ENCODE measurements around the gene TUBG2.
"Not testable (repeated sequence)": the region's sequence is repeated elsewhere in the genome, so short reads cannot be mapped to it uniquely, and the experiment has no call there.

TUBG2 gene

DNA sequence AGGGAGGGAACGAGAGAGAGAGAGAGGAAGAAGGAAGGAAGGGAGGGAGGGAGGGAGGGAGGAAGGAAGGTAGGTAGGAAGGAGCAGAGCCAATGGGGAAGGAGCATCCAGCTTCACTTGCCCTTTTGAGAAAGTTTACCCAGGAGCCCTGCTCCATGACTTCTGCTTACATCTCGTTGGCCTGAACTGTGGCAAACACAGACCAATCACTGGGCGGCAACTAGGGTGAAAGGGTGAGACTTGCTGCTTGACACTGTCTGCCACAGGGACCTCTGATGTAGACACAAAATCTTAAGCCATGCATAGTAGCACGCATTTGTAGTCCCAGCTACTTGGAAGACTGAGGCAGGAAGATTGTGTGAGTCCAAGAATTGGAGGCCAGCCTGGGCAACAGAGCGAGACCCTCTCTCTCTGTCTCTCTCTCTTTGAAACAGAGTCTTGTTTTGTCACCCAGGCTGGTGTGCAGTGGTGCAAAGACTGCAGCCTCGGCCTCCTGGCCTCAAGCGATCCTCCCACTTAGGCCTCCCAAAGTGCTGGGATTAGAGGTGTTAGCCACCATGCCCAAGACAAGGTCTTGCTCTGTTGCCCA, 19.5 kb upstream of the TUBG2 start:
- Mint-ChIP-seq H3K4me3 (no peak overlapping the region), H3K27ac (no peak overlapping the region), H3K36me3 (no peaks in the 10 kb centered on the region), H3K9me3 (ENCODE audit: low read depth) (no peaks in the 10 kb centered on the region), H3K27me3 (no peaks in the 10 kb centered on the region), H3K4me1 (ENCODE audit: low read depth) (no peaks in the 10 kb centered on the region)

DNA sequence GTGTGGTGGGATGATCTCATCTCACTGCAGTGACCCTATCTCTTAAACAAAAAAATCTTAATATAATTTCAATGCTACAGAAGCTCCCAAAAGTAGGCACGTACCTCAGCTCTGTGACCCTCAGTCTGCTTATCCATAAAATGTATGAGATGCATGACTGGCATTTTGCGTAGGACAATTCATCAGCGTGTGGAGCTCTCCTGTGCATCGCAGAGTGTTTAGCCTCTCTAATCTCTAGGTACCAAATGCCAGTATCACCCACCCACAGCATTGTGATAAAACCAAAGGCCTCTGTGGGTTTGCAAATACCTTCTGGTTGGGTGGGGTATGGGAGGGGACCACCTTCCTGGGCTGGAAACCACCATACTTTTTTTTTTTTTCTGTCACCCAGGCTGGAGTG, 19.0 kb upstream of the TUBG2 start:
- H3K36me3 Mint-ChIP-seq, result no peaks in the 10 kb centered on the region

DNA sequence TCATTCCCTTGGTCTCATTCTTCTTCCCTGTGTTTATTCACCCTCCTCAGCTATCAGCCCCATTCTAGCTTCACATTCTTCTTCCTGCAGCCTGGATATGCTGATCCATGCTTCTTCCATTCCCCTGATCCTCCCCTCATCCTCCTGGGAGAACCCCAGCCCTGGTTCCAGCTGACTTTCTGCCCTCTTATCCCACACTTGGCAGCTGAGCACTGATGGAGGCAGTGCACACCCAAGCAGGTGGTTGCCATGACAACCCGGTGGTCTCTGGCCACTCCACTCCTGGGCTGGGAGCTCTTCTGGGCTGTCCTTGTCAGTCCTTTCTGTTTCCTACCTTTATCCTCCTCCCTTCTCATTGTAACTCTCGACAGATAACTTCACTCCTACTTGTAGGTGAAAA, 16.7 kb upstream of the TUBG2 start:
- Mint-ChIP-seq H3K36me3 (no peaks in the 10 kb centered on the region), H3K9me3 (ENCODE audit: low read depth) (no peaks in the 10 kb centered on the region), H3K4me3 (no peak overlapping the region), H3K4me1 (ENCODE audit: low read depth) (no peaks in the 10 kb centered on the region), H3K27ac (no peak overlapping the region), H3K27me3 (no peaks in the 10 kb centered on the region)

More for the DNA sequence above, 19.0 kb upstream of the TUBG2 start:
- no peaks in the 10 kb centered on the region for H3K4me1 Mint-ChIP-seq (ENCODE audit: low read depth)
- no peak overlapping the region for H3K27ac Mint-ChIP-seq
- H3K27me3 Mint-ChIP-seq, result no peaks in the 10 kb centered on the region
- no peaks in the 10 kb centered on the region for H3K9me3 Mint-ChIP-seq (ENCODE audit: low read depth)
- no peak overlapping the region for H3K4me3 Mint-ChIP-seq

DNA sequence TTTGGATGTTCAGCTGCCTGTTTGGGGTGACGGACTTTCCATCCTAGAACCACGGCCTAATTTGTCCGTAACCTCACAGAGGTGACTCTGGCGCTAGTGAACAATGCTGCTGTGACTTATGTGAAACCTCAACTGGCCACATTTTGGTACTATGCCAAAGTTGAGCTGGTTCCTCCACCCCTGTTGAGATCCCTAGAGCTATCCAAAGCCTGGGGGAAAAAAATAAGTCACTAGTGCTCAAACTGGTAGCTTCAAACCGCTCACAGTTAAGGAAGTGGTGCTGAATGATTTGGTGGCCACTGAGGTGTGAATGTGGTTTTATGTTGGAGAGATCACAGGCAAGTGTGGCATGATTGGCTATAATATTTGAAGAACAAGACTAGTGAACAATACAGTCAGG, 11.3 kb upstream of the TUBG2 start:
- Mint-ChIP-seq H3K27ac (no peak overlapping the region), H3K27me3 (peaks cover 2% of the 10 kb centered on the region), H3K9me3 (ENCODE audit: low read depth) (no peaks in the 10 kb centered on the region), H3K4me1 (ENCODE audit: low read depth) (no peaks in the 10 kb centered on the region), H3K36me3 (no peaks in the 10 kb centered on the region), H3K4me3 (no peak overlapping the region)

DNA sequence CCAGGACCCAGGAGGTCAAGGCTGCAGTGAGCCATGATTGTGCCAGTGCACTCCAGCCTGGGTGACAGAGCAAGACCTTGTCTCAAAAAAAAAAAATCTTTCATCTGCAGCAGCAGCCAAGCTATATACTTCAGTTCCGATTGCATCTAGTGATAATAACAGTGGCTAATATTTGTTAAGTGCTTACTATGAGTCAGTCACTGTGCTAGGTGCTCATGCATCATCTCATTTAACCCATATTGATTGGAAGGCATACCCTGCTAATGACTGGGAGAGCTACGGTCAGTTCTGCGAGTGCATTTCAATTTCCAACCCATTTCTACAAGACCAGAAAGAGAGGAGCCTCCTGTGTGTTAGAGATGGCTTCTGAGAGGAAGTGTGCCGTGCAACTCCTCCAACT, 7.7 kb upstream of the TUBG2 start:
- peaks cover 3% of the 10 kb centered on the region for H3K27me3 Mint-ChIP-seq
- no peaks in the 10 kb centered on the region for H3K4me1 Mint-ChIP-seq (ENCODE audit: low read depth)
- no peaks in the 10 kb centered on the region for H3K36me3 Mint-ChIP-seq
- no peaks in the 10 kb centered on the region for H3K9me3 Mint-ChIP-seq (ENCODE audit: low read depth)
- H3K4me3 Mint-ChIP-seq, result no peak overlapping the region
- no peak overlapping the region for H3K27ac Mint-ChIP-seq

DNA sequence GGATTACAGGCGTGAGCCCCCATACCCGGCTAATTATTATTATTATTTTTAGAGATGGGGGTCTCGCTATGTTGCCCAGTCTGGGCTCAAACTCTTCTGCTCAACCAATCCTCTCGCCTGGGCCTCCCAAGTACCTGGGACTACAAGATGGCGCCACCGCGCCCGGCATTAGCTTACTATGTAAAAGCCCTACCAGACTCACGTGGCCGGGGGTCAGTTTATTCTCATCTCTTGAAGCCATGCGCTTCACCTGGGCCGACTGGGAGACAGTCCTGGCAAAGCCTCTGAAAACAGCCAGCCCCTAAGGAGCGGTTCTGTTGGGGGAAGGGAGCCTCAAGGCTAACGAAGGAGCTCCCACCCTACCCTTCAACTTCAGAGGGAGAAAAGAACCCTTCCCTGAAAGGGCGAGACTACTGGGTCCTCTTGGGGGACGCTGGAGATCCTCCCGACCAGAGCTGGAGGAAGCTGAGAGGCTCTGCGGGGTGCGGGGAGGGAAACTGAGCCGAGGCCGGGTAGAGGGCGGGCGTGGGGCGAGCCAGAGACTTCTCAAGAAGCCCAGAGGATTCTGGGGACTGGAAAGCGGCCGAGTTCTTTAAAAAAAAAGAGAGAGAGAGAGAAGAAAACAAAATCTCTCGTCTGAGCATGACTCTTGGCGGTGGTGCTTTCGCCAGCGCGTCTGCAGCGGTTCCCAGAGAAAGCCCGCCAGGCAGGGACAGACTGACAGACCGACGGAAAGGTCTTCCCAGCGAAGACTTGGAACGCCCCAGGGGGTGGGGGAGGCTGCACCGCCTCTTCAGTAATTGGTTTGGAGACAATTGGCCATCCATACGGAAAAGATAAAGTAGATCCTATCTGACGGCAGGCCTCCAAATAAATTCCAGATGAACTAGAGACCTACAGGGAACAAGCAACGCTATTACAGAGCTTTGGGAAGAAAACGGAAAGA, 5.6 kb upstream of the TUBG2 start:
- Mint-ChIP-seq H3K27ac (no peak overlapping the region), H3K36me3 (no peaks in the 10 kb centered on the region), H3K4me1 (ENCODE audit: low read depth) (peaks cover 6% of the 10 kb centered on the region), H3K4me3 (no peak overlapping the region), H3K9me3 (ENCODE audit: low read depth) (no peaks in the 10 kb centered on the region), H3K27me3 (peaks cover 3% of the 10 kb centered on the region)

DNA sequence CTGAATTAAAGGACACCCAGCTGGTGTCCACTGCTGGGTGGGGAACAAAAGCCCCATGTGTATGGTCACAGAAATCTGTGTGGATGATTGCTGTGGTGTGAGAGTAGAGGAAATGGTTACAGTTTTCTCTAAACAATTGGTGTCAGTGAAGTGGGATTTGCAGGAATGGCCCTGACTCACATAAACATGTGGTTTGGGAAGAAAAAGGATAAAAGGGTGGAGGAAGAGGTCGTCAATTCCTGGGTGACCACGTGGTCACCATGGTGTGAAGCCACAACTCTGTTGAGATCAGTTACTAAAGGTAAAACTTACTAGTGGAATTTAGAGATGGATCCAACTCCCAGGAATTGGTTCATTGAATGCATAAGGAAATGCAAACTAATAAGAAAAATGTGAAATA, 3.6 kb upstream of the TUBG2 start:
- H3K36me3 Mint-ChIP-seq, result no peaks in the 10 kb centered on the region
- H3K9me3 Mint-ChIP-seq (ENCODE audit: low read depth), result no peaks in the 10 kb centered on the region
- H3K4me3 Mint-ChIP-seq, result no peak overlapping the region
- no peak overlapping the region for H3K27ac Mint-ChIP-seq
- peaks cover 3% of the 10 kb centered on the region for H3K27me3 Mint-ChIP-seq
- peaks cover 16% of the 10 kb centered on the region for H3K4me1 Mint-ChIP-seq (ENCODE audit: low read depth)

DNA sequence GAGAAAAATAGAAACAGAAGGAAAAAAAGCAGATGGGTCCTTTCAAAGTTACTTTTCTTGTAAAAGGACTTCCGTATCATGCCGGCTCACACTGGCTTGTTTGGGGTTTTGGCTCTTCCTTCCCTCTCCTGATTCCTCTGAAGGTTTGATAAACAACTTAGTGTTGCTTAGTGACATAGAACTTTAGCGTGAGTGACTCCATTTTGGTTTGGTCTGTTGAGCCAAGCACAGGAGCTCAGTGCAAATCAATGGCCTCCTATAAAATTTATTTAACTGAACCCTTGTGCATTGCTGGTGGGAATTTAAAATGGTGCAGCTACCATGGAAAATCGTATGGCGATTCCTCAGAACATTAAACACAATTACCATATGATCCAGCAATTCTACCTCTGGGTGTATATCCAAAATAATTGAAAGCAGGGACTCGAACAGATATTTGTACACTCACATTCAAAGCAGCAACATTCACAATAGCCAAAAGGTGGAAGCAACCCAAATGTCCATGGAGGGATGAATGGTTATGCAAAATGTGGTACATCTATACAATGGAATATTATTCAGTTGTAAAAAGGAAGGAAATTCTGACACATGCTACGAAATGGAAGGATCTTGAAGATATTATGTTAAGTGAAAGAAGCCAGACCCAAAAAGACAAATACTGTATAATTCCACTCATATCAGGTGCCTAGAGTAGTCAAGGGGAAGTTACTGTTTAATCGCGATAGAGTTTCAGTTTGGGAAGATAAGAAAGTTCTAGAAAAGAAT, 1.1 kb upstream of the TUBG2 start:
- H3K9me3 Mint-ChIP-seq (ENCODE audit: low read depth), result no peaks in the 10 kb centered on the region
- peaks cover 1% of the 10 kb centered on the region for H3K27me3 Mint-ChIP-seq
- no peaks in the 10 kb centered on the region for H3K36me3 Mint-ChIP-seq
- no peak overlapping the region for H3K27ac Mint-ChIP-seq
- peaks cover 16% of the 10 kb centered on the region for H3K4me1 Mint-ChIP-seq (ENCODE audit: low read depth)
- peak overlapping the region; percentile 90 for H3K4me3 Mint-ChIP-seq

DNA sequence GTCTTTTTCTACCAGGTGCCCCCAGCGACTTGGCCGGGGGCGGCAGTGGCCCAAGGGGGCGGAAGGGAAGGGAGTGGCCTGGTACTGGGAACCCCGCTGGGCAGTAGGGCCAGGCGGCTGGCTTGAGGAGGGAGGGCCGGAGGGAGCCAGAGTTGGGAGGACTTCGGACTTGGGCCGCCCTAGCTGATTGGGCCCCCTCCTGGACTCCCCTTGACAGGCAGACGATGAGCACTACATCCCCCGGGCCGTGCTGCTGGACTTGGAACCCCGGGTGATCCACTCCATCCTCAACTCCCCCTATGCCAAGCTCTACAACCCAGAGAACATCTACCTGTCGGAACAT, 819 bp downstream of the TUBG2 start:
- Mint-ChIP-seq H3K4me1 (ENCODE audit: low read depth) (peaks cover 16% of the 10 kb centered on the region), H3K4me3 (peak overlapping the region; percentile 90)
- H3K36me3 Mint-ChIP-seq; H3K27me3 Mint-ChIP-seq; H3K9me3 Mint-ChIP-seq (ENCODE audit: low read depth); H3K27ac Mint-ChIP-seq: not testable (repeated sequence)

DNA sequence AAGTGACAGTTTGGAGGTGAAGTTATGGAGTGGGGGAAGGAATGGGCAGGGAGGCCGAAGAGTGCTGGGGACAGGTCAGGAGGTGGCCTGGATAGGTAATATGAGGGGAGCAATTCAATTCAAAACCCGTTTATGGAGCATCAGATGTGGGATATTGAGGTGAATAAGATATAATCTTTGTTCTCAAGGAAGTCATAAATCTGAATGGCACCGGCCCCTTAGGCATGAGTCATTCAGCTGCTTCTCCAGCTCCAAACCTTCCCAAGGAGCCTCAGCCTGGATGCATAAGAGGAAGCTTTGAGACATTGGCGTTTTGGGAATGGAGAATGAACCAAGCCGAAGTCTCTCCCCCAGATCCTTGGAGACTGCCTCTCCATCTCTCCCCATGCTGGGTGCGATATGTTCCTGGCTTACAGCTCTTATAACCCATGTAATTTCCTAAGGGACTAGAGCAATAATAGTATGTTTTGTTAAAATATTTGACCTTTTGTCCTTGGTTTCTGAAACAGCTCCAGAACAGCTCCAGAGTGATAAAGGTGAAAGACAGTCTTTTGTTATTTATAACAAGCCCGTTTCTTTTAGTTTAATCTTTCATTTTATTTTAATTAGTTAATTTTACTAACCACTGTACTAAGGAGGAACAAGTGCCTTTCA, 1.7 kb downstream of the TUBG2 start:
- Mint-ChIP-seq H3K4me3 (peak overlapping the region; percentile 63), H3K9me3 (ENCODE audit: low read depth) (no peaks in the 10 kb centered on the region), H3K27me3 (no peaks in the 10 kb centered on the region), H3K4me1 (ENCODE audit: low read depth) (peaks cover 16% of the 10 kb centered on the region), H3K36me3 (no peaks in the 10 kb centered on the region), H3K27ac (no peak overlapping the region)

DNA sequence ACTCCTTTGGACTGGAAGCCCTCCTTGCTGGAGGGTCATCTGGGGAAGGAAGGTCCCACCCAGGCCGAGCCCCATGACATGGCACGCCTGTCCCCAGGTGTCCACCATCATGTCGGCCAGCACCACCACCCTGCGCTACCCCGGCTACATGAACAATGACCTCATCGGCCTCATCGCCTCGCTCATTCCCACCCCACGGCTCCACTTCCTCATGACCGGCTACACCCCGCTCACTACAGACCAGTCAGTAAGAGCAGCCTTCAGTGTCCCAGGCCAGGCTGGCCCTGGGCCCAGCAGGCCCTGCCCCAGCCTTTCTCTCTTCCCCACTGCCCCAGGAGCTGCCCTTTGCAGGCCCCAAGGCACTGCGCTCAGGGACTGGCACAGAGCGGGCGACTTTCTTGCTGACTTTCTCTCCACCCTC, 6.5 kb downstream of the TUBG2 start:
- Mint-ChIP-seq H3K9me3 (ENCODE audit: low read depth) (no peaks in the 10 kb centered on the region), H3K27ac (no peak overlapping the region), H3K27me3 (no peaks in the 10 kb centered on the region), H3K4me1 (ENCODE audit: low read depth) (peaks cover 4% of the 10 kb centered on the region), H3K36me3 (no peaks in the 10 kb centered on the region), H3K4me3 (no peak overlapping the region)

DNA sequence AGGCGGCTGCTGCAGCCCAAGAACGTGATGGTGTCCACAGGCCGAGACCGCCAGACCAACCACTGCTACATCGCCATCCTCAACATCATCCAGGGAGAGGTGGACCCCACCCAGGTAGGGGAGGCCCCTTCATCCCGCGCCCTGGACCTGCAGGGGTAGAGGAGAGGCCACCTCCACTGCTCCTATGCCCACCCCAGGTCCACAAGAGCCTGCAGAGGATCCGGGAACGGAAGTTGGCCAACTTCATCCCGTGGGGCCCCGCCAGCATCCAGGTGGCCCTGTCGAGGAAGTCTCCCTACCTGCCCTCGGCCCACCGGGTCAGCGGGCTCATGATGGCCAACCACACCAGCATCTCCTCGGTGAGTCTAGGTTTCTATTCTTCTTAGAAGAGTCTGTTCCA, 7.0 kb downstream of the TUBG2 start:
- not testable (repeated sequence) for H3K4me3 Mint-ChIP-seq; H3K4me1 Mint-ChIP-seq (ENCODE audit: low read depth); H3K27ac Mint-ChIP-seq; H3K36me3 Mint-ChIP-seq; H3K27me3 Mint-ChIP-seq; H3K9me3 Mint-ChIP-seq (ENCODE audit: low read depth)

DNA sequence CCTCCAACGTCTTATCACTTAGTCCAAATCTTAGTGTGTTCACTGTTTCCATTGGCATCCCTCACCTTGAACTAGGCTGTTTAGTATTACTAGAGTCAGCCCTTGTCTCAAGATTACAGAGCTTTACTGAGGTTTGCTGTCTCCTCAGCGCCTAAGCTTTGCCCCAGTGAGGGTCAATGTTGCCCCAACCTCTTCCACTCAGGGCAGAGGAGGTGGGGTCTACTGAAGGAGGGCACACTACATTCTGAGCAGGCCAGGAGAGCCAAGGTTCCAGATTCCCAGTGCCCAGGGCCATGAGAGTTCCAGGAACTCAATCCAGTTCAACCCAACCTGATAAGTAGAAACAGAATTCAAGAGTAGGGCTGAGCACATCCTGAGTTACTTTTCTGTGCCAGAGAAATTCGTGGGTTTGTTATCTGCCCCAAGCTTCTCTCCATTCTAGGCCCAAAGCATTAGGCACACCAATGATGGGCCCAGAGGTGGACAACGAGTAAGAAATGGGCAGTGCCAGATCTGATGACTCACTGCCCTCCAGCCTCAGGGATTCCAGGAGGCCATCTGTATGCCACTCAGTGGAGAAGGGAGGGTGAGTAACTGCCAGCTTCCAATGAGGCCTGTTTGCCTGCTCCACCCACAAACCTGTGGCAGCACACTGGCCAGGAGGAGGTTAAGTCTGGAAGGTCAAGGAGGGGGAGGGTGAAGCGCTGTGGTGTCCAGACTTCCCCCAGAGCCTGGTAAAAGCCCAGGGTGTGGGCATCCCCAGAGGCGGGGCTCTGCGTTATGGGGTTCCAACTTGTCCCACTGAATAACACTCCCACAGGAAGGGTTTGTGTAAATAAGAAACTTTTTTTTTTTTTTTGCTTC, 8.2 kb downstream of the TUBG2 start:
- H3K9me3 Mint-ChIP-seq (ENCODE audit: low read depth), result no peaks in the 10 kb centered on the region
- peaks cover 12% of the 10 kb centered on the region for H3K4me1 Mint-ChIP-seq (ENCODE audit: low read depth)
- no peak overlapping the region for H3K27ac Mint-ChIP-seq
- no peaks in the 10 kb centered on the region for H3K36me3 Mint-ChIP-seq
- H3K4me3 Mint-ChIP-seq, result no peak overlapping the region
- peaks cover 5% of the 10 kb centered on the region for H3K27me3 Mint-ChIP-seq

DNA sequence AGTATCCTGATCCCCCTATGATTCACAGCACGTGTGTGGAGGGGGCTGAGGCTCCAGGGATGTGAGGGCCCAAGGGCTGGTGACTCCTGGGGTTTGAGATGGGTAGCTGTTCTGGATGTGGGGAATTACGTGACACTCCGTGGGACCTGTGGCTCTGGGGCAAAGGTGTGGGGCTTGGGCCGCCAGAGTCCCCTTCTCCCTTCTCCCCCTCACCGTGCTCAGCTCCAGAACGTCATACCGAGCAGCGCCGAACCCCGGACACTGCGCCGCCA, 10.6 kb downstream of the TUBG2 start:
- Mint-ChIP-seq H3K36me3 (no peaks in the 10 kb centered on the region), H3K4me3 (peak overlapping the region; percentile 42), H3K27me3 (peaks cover 8% of the 10 kb centered on the region), H3K27ac (no peak overlapping the region), H3K9me3 (ENCODE audit: low read depth) (no peaks in the 10 kb centered on the region), H3K4me1 (ENCODE audit: low read depth) (peaks cover 17% of the 10 kb centered on the region)

Measured in activated naive CD8-positive, alpha-beta T cell (primary cell).